ENCODE results near the gene GLI1. TPM values are rescaled to one million over a fixed set of nuclear protein-coding genes. Genes with fewer than 3 reads are reported as not detected.

GLI1 gene
- total and polyA plus RNA-seq, 2 of the 13 experiments (the other 11 are each of a cell fraction or from before 2014, with no cell fraction given): 0.09 to 0.20 TPM

GRCh38 chr12:57479376-57480115 lies 20.0 kb downstream of the GLI1 start, which contains the start of gene ARHGAP9:
Gene ARHGAP9, minus strand, starts transcription at chr12:57479866. Its CDS starts 460 bp downstream, at chr12:57479406.
- FAIRE-seq: no peak
- Histone ChIP-seq H3K4me3 (replicated peaks in 1 of 3; ENCODE audit: insufficient read depth in 1 of 3, low read depth in 2 of 3, low read length in 3 of 3) (no peak within 1 kb of the TSS), H3K4me1 (ENCODE audit: insufficient read depth, low read length) (peaks cover 35% of the 10 kb centered on the region), H3K9me3 (ENCODE audit: low read length) (no peaks in the 10 kb centered on the region), H3K79me2 (ENCODE audit: insufficient read depth, low read length) (no peaks in the 10 kb centered on the region), H3K36me3 (replicated peaks in 1 of 2; ENCODE audit: control insufficient read depth in 1 of 2, insufficient read depth in 2 of 2, low read length in 2 of 2) (no peaks in the 10 kb centered on the region), H3K27me3 (ENCODE audit: control insufficient read depth in 1 of 2, insufficient read depth in 2 of 2, low read length in 2 of 2) (peaks cover 8 to 57% of the 10 kb centered on the region in 2 experiments), H3K9ac (ENCODE audit: insufficient read depth, low read depth, low read length) (no peak within 1 kb of the TSS), H4K20me1 (ENCODE audit: insufficient read depth, low read length) (no peaks in the 10 kb centered on the region), H3K27ac (ENCODE audit: extremely low read length, insufficient read depth, low read length) (no peak within 1 kb of the TSS), H2AFZ (ENCODE audit: low read length) (no peak within 1 kb of the TSS), H3K4me2 (ENCODE audit: low read depth, low read length) (peak within 1 kb of the TSS; percentile 73; the same call in 1 of the 2 replicates)
- TF ChIP-seq ZNF160 (CRISPR knock-in tag; IDR thresholded peaks at IDR 0.05) (no peak), DR1 (CRISPR knock-in tag; IDR thresholded peaks at IDR 0.05) (no peak), ZNF619 (CRISPR knock-in tag; IDR thresholded peaks at IDR 0.05) (no peak), CBX5 (CRISPR knock-in tag; IDR thresholded peaks at IDR 0.05; ENCODE audit: borderline replicate concordance) (no peak), ZBTB42 (CRISPR knock-in tag; IDR thresholded peaks at IDR 0.05) (no peak), FOXK1 (CRISPR knock-in tag; IDR thresholded peaks at IDR 0.05; ENCODE audit: borderline replicate concordance, low read depth) (no peak), FOXP1 (IDR thresholded peaks at IDR 0.05) (no peak), FOXP1 (CRISPR knock-in tag; IDR thresholded peaks at IDR 0.05) (no peak), ZC3H4 (CRISPR knock-in tag; IDR thresholded peaks at IDR 0.05; ENCODE audit: borderline replicate concordance) (no peak), EHMT2 (IDR thresholded peaks at IDR 0.05; ENCODE audit: borderline replicate concordance, low read depth, low read length) (no peak), ZNF772 (CRISPR knock-in tag; IDR thresholded peaks at IDR 0.05) (no peak), SUZ12 (IDR thresholded peaks at IDR 0.05; ENCODE audit: low read depth, low read length) (no peak)
- TF ChIP-seq, protein P1, sequence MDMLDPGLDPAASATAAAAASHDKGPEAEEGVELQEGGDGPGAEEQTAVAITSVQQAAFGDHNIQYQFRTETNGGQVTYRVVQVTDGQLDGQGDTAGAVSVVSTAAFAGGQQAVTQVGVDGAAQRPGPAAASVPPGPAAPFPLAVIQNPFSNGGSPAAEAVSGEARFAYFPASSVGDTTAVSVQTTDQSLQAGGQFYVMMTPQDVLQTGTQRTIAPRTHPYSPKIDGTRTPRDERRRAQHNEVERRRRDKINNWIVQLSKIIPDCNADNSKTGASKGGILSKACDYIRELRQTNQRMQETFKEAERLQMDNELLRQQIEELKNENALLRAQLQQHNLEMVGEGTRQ (IDR thresholded peaks at IDR 0.05; ENCODE audit: low read depth, low read length): no peak
- TF ChIP-seq, protein P1 (CRISPR knock-in tag; IDR thresholded peaks at IDR 0.05; ENCODE audit: borderline replicate concordance): no peak
- ATAC-seq: no peak
- DNase-seq (ENCODE audit: low spot score): no peak
- intact Hi-C loops (cut with micrococcal nuclease; ENCODE audit: unreplicated experiment) (no loop called here), in situ Hi-C loops (cut with HindIII; ENCODE audit: extremely low pct_ligation_motif_present, low pct_unique_long_range_greater_than_20kb) (no loop called here)
- WGBS (ENCODE audit: low lambda C conversion rate): 31% methylated on average over 6 of the region's 6 CpGs
- no TSS peak for BruUV-seq (replicated peaks)
- POLR2A ChIA-PET: no interaction called here
- CTCF ChIA-PET (ENCODE audit: low intra/inter-chr PET ratio, low total read pairs): no interaction called here

All from HepG2 (cell line).